Measurements from ENCODE around the gene SRP9.
"Not testable (repeated sequence)": the region's sequence is repeated elsewhere in the genome, so short reads cannot be mapped to it uniquely, and the experiment has no call there.

Gene SRP9

GRCh38 chr1:225778337-225778669 lies 677 bp downstream of the SRP9 start:
- DNase-seq: no peak

- not testable (repeated sequence) for DNase-seq
Measured at GRCh38 chr1:225779165-225779564, 1.5 kb downstream of the SRP9 start.

DNA sequence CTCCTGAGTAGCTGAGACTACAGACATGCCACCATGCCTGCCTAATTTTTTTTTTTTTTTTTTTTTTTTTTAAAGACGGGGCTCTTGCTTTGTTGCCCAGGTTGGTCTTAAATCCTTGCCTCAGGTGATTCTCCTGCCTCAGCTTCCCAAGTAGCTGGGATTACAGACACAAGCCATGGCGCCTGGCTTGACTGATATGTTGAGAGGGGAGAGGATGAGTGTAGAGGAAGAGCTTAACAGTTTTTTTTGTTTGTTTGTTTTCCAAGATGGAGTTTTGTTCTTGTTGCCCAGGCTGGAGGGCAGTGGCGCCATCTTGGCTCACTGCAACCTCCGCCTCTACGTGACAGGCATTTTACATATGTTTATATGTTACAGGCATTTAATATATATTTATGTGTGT lies 2.5 kb downstream of the SRP9 start:
- no peak for DNase-seq

GRCh38 chr1:225780630-225781029 lies 3.0 kb downstream of the SRP9 start:
- DNase-seq: no peak

DNA sequence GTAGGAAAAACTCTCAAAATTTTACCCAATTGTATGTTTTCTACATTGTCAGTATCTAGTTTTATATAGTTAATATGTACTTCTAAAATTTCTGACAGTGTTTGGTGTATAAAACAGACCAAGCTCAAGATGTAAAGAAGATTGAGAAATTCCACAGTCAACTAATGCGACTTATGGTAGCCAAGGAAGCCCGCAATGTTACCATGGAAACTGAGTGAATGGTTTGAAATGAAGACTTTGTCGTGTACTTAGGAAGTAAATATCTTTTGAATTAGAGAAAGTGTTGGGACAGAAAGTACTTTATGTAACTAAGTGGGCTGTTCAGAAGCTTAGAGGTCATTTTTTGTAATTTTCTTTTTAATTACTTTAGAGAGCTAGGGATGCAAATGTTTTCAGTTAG lies 11.5 kb downstream of the SRP9 start:
- DNase-seq: not testable (repeated sequence)

DNA sequence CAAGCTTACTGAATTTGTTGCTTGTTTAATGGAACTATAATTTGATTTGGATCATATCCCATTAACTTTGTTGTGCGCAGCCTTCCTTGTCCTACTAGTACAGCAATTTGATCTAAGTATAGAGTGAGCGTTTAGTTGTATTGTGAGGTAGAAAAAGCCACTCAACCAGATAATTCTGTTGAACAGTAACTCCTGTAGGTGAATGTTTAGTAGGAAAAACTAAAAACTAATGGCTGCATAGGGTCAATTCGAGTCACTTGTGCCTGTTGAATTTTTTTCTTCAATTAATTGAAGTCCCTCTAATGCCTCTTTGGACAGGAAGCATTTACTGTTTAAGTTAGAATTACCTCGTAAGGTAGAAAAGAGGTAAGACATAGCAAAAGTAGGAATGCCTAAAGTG lies 17.3 kb downstream of the SRP9 start:
- DNase-seq: no peak

GRCh38 chr1:225796097-225796496 lies 18.5 kb downstream of the SRP9 start:
- not testable (repeated sequence) for DNase-seq

GRCh38 chr1:225801146-225801545 lies 23.5 kb downstream of the SRP9 start:
- not testable (repeated sequence) for DNase-seq

DNA sequence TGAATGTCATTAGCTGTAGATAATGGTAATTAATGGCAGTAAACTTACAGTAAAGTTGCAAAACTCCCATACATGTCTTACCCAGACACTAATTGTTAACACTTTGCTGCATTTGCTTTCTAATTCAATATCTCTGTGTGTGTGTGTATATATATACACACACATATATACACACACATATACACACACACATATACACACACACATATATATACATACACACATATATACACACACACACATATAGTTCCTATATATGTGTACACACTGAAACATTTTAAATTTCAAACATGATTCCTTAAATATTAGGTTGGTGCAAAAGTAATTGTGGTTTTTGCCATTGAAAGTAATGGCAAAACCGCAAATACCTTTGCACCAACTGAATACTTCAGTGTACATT lies 28.6 kb downstream of the SRP9 start:
- no peak for DNase-seq

- not testable (repeated sequence) for DNase-seq
Measured at GRCh38 chr1:225806736-225807135, 29.1 kb downstream of the SRP9 start.

DNA sequence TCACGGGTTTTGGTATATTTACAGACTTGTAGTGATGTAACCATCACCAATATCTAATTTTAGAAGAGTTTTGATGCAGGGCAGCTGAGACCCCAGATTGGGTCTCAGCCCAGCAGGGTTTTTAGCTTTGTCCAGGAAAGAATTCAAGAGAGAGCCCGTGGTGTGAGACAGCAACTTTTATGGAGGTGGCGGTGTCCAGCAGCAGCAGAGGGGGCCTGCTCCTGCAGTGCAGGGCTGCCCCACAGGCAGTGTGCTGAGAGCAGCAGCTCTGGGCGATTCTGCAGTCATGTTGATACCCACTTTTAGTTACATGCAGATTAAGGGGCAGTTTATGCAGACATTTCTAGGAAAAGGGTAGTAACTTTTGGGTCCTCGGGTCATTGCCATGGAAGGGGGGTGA lies 30.5 kb downstream of the SRP9 start:
- DNase-seq: no peak

- peak; percentile 45 for DNase-seq
Measured at GRCh38 chr1:225809842-225810578, 32.4 kb downstream of the SRP9 start, which contains the start of gene EPHX1. TSS of gene EPHX1 (plus strand) at chr1:225810124. CDS start at chr1:225828730, 18,606 bp downstream.

DNA sequence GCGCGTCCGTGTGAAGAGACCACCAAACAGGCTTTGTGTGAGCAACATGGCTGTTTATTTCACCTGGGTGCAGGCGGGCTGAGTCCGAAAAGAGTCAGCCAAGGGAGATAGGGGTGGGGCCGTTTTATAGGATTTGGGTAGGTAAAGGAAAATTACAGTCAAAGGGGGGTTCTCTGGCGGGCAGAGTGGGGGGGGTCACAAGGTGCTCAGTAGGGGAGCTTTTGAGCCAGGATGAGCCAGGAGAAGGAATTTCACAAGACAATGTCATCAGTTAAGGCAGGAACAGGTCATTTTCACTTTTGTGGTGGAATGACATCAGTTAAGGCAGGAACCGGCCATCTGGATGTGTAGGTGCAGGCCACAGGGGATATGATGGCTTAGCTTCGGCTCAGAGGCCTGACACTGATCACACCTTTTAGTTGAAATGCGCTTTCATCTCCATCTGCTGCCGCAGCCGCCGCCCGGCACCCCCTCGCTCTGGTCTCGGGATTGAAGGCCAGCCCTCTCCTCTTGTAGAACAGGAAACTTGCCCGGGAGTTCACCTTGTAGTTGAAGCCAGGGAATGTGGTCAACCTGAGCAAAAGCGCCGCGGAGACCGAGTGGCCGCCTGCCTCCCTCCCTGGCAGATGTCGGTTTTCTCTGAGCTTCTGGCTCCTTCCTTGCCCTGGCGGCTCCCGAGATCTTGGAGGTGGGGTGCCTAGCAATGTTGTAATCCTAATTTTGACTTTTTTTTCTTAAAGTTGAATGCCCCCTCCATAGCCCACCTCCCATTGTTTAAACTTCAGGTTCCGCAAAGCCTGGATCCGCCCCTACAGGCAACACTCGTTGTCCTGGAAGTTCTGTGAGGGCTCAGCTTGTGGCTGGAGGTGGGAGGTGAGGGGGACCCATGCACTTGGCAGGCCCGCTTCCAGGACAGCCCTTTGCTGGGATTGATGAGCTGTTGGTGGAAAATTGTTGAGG lies 33.2 kb downstream of the SRP9 start:
- DNase-seq: not testable (repeated sequence)

DNA sequence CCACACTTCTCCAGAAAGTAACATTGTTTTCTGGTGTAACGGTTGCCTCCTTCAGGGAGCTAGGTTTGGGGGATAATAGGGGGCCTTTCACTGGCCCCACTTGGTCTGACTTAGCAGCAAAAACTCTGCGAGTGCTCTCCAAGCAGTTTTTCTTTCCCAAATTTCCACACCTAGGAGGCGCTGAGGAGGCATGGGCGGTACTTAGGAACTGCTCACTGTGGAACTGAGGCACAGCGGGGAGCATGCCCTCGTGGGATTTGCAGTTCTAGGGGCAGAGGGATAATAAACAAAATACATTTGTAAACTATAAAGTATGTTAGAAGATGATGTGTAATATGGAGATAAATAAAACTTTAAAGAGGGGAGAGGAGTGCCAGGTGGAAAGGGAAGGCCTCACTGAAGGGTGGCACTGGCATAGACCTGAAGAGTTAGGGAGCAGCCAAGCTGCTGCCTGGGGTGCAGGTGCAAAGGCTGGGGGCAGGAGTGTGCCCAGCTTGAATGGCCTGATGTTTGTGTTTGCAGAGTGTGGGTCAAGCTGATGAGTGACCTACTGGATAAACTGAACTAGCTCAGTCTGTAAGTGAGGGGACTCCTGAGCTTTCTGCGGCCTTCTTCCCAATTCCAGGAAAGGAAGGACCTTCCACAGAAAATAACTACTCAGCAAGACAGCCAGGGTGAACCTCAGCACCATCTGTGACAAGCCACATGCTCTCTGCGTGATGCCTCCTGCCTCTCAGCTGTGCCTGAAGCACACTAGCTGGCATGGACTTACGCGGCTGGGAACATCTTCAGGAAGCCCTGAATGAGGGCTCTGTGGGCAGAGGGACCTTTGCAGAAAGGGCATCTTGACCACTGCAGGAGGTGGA lies 34.2 kb downstream of the SRP9 start:
- no peak for DNase-seq

- no peak for DNase-seq
Measured at GRCh38 chr1:225812488-225813213, 35.0 kb downstream of the SRP9 start.

DNA sequence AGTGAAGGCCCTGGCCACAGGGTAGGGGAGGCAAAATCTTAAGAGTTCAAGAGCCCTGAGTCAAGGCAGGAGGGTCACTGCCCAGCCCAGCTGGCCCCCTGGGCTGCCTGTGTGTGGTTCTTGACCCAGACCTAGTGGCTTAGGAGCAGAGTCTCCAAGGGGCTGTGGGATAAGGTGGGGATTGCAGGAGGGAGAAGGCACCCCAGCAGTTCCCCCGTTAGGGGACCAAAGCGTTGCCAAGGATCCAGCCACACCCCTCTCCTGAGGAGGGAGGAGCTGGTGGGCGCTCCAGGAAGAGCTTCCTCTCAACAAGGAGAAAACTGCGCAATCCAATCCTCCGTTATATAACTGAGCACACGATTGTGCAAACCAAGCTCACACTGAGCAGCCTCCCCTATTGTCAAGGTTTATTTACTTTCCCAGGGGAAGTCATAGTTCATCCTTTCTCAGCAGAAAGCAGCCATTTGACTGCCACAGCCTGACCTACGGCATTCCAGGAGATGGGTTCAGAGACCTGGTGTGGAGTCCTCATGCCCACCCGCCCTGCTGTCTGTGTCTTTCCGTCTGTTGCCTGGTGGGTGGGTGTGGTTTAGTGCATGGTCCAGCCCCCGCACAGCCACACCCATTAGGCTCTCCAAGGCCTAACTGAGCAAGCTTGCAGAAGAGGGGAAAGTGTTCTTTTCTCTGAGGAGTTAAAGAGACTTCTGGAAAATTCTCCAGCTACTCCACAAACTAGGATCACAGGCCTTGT lies 35.8 kb downstream of the SRP9 start:
- no peak for DNase-seq

- DNase-seq: no peak
Measured at GRCh38 chr1:225814381-225814780, 36.8 kb downstream of the SRP9 start.

- not testable (repeated sequence) for DNase-seq
Measured at GRCh38 chr1:225815090-225815489, 37.5 kb downstream of the SRP9 start.

DNA sequence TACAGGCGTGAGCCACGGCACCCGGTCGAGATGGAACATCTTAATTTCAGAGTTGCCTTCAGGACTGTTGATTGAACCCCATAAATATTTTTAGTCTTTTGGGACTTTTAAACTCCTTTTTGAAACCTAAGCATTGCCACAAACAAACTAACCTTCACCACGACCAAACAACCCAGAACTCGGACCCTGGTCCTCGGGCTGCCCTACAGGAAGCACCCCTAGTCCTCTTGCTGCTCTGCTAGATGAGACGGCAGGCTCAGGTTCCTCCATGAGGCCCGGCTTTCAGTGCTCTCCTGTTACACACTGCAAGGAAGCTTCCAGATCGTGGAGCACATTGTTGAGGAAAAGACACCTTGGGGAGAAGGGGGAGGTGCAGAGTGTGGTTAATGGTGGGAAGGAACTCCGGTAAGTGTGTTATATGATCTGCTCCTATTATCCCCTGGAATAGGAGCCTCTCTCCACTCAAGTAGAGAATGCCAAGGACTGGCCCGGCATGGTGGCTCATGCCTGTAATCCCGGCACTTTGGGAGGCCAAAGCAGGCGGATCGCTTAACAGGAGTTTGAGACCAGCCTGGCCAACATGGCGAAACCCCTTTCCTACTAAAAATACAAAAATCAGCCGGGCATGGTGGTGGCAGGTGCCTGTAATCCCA lies 38.0 kb downstream of the SRP9 start:
- DNase-seq: no peak

DNA sequence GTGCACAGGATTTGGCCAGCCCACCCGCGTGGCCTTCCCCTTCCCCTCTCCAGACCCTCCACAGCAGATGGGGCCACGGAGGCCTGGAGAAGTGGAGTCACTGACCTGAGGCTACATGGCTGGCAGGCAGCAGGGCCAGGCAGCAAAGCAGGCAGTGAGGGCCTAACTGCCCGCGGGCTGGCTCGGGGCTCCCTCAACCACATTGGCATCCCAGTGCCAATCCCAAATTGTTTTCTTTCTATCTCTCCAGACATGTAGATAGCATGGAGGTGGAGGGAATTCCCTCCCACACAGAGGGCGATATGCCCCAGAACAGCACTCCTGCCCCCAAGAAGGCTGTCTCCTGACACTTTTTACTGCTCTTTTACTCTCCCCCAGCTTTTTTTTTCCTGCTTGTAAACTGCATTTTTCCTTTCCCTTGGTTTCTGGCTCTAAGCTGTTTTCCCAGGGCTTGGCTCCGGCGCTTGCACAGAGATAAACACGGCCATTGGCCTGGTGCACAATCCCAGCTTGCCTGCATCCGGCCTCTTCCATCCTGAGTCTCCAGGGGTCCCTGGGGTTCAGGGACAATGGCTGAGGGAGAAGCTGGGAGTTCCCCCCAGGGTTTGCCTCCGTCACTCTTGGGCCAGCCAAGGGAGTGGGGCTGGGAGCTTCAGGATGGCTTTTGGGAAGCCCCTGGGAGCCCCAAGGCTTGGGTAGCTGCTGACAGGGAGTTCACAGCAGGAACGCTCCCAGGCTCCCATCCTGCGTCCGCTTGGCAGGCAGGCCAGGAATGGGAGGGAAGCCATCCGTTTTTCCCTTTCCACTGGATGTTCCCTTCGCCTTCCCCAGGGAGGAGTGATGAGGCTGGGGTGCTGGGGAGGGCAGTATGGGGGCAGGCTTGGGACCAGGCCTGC lies 39.3 kb downstream of the SRP9 start:
- no peak for DNase-seq
